ENCODE results near the gene ACBD4. TPM values are rescaled to one million over a fixed set of nuclear protein-coding genes. Genes with fewer than 3 reads are reported as not detected.

Gene ACBD4
- total RNA-seq, 4 donors from 2014 or later: 7.8 to 37.7 (median 26.1) TPM

- Histone ChIP-seq H3K9me3 (no peaks in the 10 kb centered on the region), H3K4me1 (peaks cover 0 to 3% of the 10 kb centered on the region in 2 donors), H3K27ac (no peak overlapping the region), H3K36me3 (no peaks in the 10 kb centered on the region), H3K27me3 (no peaks in the 10 kb centered on the region), H3K4me3 (no peak overlapping the region)
- intact Hi-C loops (cut with DNase I; ENCODE audit: low total_unique reads): no loop called here
- no peak for DNase-seq
- TF ChIP-seq POLR2A (IDR thresholded peaks at IDR 0.05) (no peak), CTCF (IDR thresholded peaks at IDR 0.05) (no peak)
These were observed 22.1 kb upstream of the ACBD4 start for GRCh38 chr17:45113424-45113754.

DNA sequence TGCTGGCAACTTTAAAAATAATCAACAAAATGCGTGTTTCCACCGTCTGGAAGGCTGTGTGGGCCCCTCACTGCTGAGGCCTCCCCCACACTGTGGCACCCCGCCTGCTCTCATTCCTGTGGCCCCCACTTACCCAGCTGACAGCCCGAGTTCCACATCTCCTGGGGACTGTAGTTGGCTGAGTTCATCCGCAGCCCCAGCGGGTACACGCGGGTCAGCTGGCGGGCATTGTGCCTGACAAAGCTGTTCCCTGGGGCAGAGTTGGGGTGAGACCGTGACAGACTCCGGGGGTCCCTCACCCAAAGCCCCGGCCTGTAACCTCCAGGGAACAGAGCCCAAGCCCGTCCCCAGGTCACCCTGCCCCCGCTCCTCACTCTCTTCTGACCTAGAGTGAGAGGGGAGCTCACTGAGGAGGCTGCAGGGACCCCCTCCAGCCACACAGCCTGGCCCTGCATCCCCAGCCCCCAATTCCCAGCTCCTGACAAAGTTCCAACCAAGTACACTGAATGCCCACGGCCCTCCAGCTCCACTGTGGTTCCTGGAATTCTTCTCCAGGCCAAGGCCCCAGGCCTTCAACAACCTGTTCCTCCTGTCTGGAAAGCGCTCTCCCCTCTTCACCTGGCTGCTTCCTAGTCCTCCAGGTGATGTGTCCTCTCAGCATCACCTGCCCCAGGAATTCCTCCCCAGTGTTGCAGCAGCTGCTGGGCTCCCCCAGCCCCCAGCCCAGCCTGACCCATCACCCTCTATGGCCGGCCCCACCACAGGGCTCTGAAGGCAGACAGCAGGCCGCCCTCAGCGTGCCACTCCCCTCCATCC lies 21.2 kb upstream of the ACBD4 start:
- Histone ChIP-seq H3K9me3 (no peaks in the 10 kb centered on the region), H3K4me3 (no peak overlapping the region), H3K27ac (no peak overlapping the region), H3K36me3 (no peaks in the 10 kb centered on the region), H3K4me1 (peaks cover 0 to 3% of the 10 kb centered on the region in 2 donors), H3K27me3 (no peaks in the 10 kb centered on the region)
- DNase-seq: no peak
- TF ChIP-seq POLR2A (IDR thresholded peaks at IDR 0.05) (no peak), CTCF (IDR thresholded peaks at IDR 0.05) (no peak)
- intact Hi-C loops (cut with DNase I; ENCODE audit: low total_unique reads): no loop called here

- intact Hi-C loops (cut with DNase I; ENCODE audit: low total_unique reads): no loop called here
- Histone ChIP-seq H3K36me3 (no peaks in the 10 kb centered on the region), H3K9me3 (no peaks in the 10 kb centered on the region), H3K27me3 (no peaks in the 10 kb centered on the region), H3K4me1 (peaks cover 0 to 3% of the 10 kb centered on the region in 2 donors), H3K27ac (no peak overlapping the region), H3K4me3 (no peak overlapping the region)
- no peak for DNase-seq
- TF ChIP-seq CTCF (IDR thresholded peaks at IDR 0.05) (no peak), POLR2A (IDR thresholded peaks at IDR 0.05) (no peak)
These were observed 20.4 kb upstream of the ACBD4 start for GRCh38 chr17:45115015-45115625.

- no peak for TF ChIP-seq CTCF (IDR thresholded peaks at IDR 0.05)
- no peak for TF ChIP-seq POLR2A (IDR thresholded peaks at IDR 0.05)
- H3K36me3 ChIP-seq: no peaks in the 10 kb centered on the region
- H3K4me1 ChIP-seq: no peaks in the 10 kb centered on the region
- intact Hi-C loops (cut with DNase I; ENCODE audit: low total_unique reads): no loop called here
- H3K9me3 ChIP-seq: no peaks in the 10 kb centered on the region
- H3K27me3 ChIP-seq: no peaks in the 10 kb centered on the region
- no peak overlapping the region for H3K27ac ChIP-seq
- no peak overlapping the region for H3K4me3 ChIP-seq
- DNase-seq: no peak
These were observed 19.6 kb upstream of the ACBD4 start for GRCh38 chr17:45115871-45116270.

- H3K9me3 ChIP-seq: no peaks in the 10 kb centered on the region
- no peak overlapping the region for H3K4me3 ChIP-seq
- H3K36me3 ChIP-seq: no peaks in the 10 kb centered on the region
- TF ChIP-seq POLR2A (IDR thresholded peaks at IDR 0.05) (no peak), CTCF (IDR thresholded peaks at IDR 0.05) (no peak)
- no peak overlapping the region for H3K27ac ChIP-seq
- intact Hi-C loops (cut with DNase I; ENCODE audit: low total_unique reads): no loop called here
- H3K27me3 ChIP-seq: no peaks in the 10 kb centered on the region
- no peak for DNase-seq
- H3K4me1 ChIP-seq: no peaks in the 10 kb centered on the region
These were observed 19.0 kb upstream of the ACBD4 start for GRCh38 chr17:45116434-45117016.
